Measurements from ENCODE around the gene SMIM44.

The SMIM44 gene

GRCh38 chr19:3528080-3528479 is 44.8 kb upstream of the SMIM44 start:
- TF ChIP-seq, protein P1, sequence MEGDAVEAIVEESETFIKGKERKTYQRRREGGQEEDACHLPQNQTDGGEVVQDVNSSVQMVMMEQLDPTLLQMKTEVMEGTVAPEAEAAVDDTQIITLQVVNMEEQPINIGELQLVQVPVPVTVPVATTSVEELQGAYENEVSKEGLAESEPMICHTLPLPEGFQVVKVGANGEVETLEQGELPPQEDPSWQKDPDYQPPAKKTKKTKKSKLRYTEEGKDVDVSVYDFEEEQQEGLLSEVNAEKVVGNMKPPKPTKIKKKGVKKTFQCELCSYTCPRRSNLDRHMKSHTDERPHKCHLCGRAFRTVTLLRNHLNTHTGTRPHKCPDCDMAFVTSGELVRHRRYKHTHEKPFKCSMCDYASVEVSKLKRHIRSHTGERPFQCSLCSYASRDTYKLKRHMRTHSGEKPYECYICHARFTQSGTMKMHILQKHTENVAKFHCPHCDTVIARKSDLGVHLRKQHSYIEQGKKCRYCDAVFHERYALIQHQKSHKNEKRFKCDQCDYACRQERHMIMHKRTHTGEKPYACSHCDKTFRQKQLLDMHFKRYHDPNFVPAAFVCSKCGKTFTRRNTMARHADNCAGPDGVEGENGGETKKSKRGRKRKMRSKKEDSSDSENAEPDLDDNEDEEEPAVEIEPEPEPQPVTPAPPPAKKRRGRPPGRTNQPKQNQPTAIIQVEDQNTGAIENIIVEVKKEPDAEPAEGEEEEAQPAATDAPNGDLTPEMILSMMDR (IDR thresholded peaks at IDR 0.05; ENCODE audit: insufficient read depth, low read depth, low read length, missing control alignments), result no peak
- no peak for DNase-seq (ENCODE audit: low read depth)
- no peak overlapping the region for H3K4me3 ChIP-seq (ENCODE audit: low read length)

GRCh38 chr19:3527238-3527910 is 44.1 kb upstream of the SMIM44 start:
- DNase-seq (ENCODE audit: low read depth), result no peak
- TF ChIP-seq, protein P1 (IDR thresholded peaks at IDR 0.05; ENCODE audit: insufficient read depth, low read depth, low read length, missing control alignments), result no peak
- no peak overlapping the region for H3K4me3 ChIP-seq (ENCODE audit: low read length)

GRCh38 chr19:3526507-3527237 is 43.4 kb upstream of the SMIM44 start:
- DNase-seq (ENCODE audit: low read depth), result no peak
- no peak overlapping the region for H3K4me3 ChIP-seq (ENCODE audit: low read length)
- TF ChIP-seq, protein P1 (IDR thresholded peaks at IDR 0.05; ENCODE audit: insufficient read depth, low read depth, low read length, missing control alignments), result no peak

- DNase-seq (ENCODE audit: low read depth), result no peak
- H3K4me3 ChIP-seq (ENCODE audit: low read length), result no peak overlapping the region
- TF ChIP-seq, protein P1 (IDR thresholded peaks at IDR 0.05; ENCODE audit: insufficient read depth, low read depth, low read length, missing control alignments), result no peak
These were observed 41.7 kb upstream of the SMIM44 start for GRCh38 chr19:3524904-3525451.

DNA sequence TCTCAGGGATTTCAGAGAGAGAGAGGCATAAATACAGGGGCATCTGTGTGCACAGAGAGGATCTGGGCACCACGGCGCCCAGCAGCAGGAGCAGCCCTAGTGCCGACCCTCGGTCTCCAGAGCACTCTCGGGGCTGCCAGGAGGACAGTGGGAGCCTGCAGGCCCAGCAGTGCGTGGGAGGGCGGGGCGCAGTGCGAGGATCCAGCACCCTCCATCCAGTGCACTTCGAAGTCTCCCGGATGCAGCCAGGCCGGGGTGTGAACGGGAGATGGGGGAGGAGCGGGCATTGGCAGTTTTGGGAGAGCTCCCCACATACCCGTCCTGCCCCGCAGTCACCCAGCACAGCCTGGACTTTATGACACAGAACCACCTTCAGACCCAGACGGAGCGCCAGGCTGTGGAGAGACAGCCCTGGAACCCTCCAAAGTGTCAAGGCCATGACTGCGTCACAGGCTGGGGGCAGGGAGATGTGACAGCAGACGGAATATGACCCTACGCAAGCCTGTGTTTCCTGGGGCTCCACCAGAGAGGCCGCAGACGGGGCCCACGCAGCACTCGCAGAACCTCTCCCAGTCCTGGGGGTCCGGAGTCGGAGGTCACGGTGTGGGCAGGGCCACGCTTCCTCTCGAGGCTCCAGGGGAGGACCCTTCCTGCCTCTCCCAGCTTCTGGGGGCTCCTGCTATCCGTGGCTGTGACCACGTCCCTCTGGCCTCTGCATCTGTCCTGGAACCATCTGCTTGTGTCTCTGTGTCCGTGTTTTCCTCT is 41.0 kb upstream of the SMIM44 start:
- TF ChIP-seq, protein P1 (IDR thresholded peaks at IDR 0.05; ENCODE audit: insufficient read depth, low read depth, low read length, missing control alignments), result no peak
- no peak for DNase-seq (ENCODE audit: low read depth)
- H3K4me3 ChIP-seq (ENCODE audit: low read length), result no peak overlapping the region

- TF ChIP-seq, protein P1 (IDR thresholded peaks at IDR 0.05; ENCODE audit: insufficient read depth, low read depth, low read length, missing control alignments), result no peak
- no peak for DNase-seq (ENCODE audit: low read depth)
- no peak overlapping the region for H3K4me3 ChIP-seq (ENCODE audit: low read length)
These were observed 40.3 kb upstream of the SMIM44 start for GRCh38 chr19:3523361-3524077.

Measured in epithelial cell of esophagus (primary cell).